GM19351 (cell line): ENCODE data around the gene ARL13A.
A peak's percentile ranks its signal among the peaks of the same experiment; 100 is the strongest.
"Not testable (repeated sequence)": the region's sequence is repeated elsewhere in the genome, so short reads cannot be mapped to it uniquely, and the experiment has no call there.

Source experiments
- ATAC-seq: cut with Tn5 transposase; IDR thresholded peaks from one replicate; pipeline ENCODE4 v1.9.1; 2021; ENCODE audit warnings: mild to moderate bottlenecking, moderate library complexity; ENCODE audit not compliant: unreplicated experiment

ARL13A gene

DNA sequence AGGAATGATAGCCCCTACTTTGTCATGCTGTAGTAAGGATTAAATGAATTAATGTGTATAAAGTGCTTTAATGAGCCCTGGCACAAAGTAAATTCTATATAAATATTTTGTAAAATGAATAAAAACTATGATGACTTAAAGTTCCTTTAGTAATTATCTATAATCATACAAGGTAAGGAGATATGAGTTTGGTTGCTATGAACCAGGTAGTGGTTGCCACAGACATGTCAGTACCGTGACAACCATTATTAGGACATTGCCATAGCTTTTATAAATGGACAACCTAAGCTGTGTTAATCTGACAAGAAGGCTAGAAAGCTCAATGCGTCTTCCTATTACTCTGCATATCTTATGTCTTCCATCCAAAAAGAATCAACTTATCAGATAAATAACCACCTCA lies at the start of gene ARL13A:
Gene ARL13A (plus strand): TSS at position 301 of the 400 bp plus-strand sequence. CDS start 3,982 bp downstream, outside the sequence.
- no peak for ATAC-seq

DNA sequence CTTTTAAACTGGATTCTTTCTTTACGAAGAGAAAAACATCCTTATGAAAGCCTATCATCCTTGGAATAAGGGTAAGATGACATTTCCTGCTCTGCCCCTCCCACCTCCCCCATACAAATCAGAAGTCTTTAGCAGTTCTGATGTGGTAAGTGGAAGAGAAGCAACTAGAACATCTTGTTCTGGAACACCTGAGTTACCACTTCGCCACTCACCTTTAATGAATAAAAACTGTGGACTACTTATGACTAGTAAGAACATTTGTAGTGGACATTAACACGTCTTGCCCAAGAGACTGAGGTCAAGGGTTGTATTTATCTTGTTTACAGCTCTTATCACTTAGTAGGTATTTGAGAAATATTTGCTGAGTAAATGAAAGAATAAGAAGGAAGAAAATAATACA lies 45.1 kb upstream of the ARL13A start:
- no peak for ATAC-seq

- no peak for ATAC-seq
These were observed 43.1 kb upstream of the ARL13A start for GRCh38 chrX:100926453-100926852.

- ATAC-seq: peak; percentile 54
These were observed 40.6 kb upstream of the ARL13A start, which contains the start of gene XKRX for GRCh38 chrX:100928660-100929613. XKRX (minus strand) TSS chrX:100928917; CDS start chrX:100928304, 613 bp downstream.

- ATAC-seq: peak; percentile 71
These were observed 38.1 kb upstream of the ARL13A start for GRCh38 chrX:100931218-100931924.

GRCh38 chrX:100931925-100932285 lies 37.6 kb upstream of the ARL13A start:
- ATAC-seq: peak; percentile 12

DNA sequence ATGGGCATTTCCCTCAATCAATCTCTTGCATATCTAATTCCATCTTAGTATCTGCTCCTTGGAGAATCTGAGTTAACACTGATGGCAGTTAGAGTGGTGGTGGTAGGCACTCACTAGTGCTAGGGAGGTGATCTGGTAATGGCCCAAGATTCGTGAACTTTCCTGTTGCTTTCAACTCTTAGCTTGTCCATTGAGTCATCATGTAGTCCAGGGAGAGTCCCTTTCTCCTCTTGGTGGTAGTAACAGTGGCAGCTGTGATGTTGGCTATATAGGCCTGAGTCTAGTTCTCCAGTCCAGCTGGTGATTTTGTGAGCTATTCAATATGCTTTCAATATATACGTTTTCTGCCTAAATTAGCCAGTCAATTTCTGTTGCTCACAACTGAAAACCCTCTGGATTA lies 33.7 kb upstream of the ARL13A start:
- ATAC-seq: no peak

DNA sequence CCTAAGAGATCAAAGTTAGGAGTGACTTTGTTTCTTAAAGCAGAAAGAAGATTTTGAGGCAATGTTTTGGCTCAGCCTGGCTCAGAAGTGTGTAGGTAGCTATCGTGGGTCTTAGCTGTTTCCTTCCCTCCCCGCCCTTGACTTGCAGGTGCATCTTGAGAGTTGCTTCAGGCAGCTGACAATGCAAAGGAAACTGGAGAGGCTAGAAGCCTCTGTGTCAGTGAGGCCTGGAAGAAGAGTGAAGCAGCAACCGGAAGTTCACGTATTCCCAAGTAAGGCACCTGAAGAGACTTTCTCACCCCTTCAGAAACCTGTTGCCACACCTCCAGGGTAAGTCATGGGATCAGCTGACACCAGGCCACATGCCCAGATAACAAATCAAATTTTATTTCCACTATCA lies 30.2 kb upstream of the ARL13A start:
- no peak for ATAC-seq

- ATAC-seq: no peak
These were observed 24.9 kb upstream of the ARL13A start for GRCh38 chrX:100944601-100945000.

- no peak for ATAC-seq
These were observed 23.1 kb upstream of the ARL13A start for GRCh38 chrX:100946299-100946927.

- no peak for ATAC-seq
These were observed 21.0 kb upstream of the ARL13A start for GRCh38 chrX:100948557-100948956.

- ATAC-seq: no peak
These were observed 6.7 kb upstream of the ARL13A start for GRCh38 chrX:100962811-100963210.

DNA sequence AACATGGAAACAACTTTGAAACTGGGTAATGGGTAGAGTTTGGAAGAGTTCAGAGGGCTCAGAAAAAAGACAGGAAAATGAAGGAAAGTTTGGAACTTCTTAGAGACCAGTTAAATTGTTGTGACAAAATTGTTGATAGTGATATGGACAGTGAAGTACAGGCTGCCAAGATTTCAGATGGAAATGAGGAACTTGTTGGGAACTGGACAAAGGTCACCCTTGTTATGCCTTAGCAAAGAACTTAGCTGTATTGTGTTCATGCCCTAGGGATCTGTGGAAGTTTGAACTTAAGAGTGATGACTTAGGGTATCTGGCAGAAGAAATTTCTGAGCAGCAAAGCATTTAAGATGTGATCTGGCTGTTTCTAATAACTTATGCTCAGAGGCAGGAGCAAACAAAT lies 5.1 kb upstream of the ARL13A start:
- ATAC-seq: no peak

- no peak for ATAC-seq
These were observed 428 bp downstream of the ARL13A start for GRCh38 chrX:100969936-100970335.

- ATAC-seq: no peak
These were observed 3.9 kb downstream of the ARL13A start for GRCh38 chrX:100973411-100973810.

GRCh38 chrX:100975212-100975611 lies 5.7 kb downstream of the ARL13A start:
- ATAC-seq: no peak

DNA sequence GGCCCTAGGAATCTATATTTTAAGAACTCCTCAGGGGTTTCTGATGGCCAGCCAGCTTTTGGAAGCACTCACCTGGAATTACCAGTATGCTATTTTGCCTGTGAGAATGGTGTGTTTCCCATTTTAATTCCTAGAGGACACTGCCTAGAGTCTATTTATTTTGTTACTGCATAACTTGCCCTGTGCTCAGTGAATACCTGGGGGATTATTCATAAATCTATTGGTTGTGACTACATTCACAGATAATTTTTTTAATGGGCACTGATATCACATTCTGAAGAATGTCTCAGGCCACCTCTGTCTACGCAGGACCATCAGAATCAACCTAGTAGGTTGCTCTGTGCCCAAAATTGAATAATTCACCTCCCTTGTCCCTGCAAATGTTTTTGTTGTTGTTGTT lies 6.7 kb downstream of the ARL13A start:
- no peak for ATAC-seq

DNA sequence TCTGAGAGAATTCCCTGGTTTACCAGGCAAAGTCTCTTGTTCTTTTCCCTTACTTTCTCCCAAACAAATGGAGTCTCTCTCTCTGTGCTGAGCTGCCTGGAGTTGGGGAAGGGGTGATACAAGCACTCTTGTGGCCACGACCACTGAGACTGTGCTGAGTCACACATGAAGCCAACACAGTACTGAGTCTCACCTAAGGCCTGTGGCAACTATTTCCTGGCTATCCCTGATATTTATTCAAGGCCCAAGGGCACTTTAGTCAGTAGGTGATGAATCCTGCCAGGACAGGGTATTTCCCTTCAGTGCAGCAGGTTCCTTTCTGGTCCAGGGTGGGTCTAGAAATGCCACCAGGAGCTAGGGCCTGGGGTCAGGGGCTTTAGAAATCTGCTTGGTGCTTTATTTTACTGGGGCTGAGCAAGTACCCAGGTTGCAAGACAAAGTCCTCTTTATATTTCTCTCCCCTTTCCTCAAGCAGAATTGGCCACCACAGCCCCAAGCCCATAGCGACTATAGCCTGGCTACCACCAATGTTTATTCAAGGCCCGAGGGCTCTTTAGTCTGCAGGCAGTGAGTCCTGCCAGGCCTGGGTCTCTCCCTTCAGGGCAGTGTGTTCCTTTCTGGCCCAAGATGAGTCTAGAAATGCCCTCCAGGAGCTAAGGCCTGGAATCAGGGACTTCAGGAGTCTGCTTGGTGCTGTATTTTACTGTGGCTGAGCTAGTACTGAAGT lies 10.5 kb downstream of the ARL13A start:
- no peak for ATAC-seq

GRCh38 chrX:100980608-100981497 lies 11.3 kb downstream of the ARL13A start:
- no peak for ATAC-seq

DNA sequence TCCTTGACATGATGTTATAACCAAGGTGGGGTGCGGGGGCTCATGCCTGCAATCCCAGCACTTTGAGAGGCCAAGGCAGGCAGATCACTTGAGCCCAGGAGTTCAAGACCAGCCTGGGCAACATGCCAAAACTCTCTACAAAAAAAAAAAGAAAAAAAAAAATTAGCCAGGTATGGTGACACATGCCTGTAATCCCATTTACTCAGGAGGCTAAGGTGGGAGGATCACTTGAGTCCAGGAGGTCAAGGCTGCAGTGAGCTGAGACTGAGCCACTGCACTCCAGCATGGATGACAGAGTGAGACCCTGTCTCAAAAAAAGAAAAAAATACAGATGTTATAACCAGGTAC lies 12.0 kb downstream of the ARL13A start:
- not testable (repeated sequence) for ATAC-seq
